LoVo (cell line): Measurements from ENCODE around the gene RANBP9.

Experiments
- DNase-seq: peaks from one replicate; pipeline ENCODE4 v3.0.0-alpha.2; 2016; ENCODE audit warnings: low spot score

The RANBP9 gene

DNA sequence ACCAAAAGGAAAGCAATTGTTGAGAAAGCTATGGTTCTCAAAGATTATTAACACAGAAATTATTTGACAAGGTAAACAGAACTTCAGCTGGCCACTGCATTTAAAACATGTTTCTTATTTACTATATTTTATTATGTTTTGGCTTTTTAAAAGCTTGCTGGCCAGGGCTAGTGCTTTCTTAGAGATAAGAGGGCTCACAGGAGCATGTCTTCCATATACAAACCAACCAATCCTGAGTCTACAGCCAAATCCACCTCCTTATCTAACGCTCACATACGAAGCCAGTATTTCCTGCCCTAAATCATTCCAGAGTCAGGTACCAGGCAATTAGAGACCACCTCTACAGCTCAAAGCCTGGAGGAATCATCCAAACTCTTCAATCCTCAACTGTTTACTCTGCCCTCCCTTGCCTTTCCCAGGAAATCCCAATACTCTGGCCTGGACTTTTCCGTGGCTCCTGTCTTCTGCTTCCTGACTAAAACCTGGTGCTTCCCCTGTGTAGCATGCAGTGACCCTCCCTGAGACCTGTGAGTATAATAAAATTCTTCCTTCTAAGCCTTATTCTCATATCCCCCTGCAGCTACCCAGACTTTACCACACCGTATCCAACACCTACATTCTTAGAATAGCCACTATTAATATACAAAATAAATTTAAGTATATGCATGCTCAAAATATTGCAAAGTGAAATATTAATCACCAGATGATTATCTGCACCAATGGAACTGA lies 33.2 kb downstream of the RANBP9 start:
- DNase-seq = no peak

DNA sequence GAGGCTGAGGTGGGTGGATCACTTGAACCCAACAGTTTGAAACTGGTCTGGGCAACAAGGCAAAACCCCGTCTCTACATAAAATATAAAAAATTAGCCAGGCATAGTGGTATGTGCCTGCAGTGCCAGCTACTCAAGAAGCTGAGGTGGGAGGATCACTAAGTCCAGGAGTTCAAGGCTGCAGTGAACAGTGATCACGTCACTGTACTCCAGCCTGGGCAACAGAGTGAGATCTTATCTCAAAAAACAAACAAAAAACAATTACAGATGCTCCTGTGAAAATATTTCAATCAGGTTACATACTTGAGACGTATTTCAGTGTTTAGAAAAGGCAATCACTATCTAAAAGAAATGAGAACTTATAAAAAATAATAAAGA lies 33.8 kb downstream of the RANBP9 start:
- DNase-seq = no peak

DNA sequence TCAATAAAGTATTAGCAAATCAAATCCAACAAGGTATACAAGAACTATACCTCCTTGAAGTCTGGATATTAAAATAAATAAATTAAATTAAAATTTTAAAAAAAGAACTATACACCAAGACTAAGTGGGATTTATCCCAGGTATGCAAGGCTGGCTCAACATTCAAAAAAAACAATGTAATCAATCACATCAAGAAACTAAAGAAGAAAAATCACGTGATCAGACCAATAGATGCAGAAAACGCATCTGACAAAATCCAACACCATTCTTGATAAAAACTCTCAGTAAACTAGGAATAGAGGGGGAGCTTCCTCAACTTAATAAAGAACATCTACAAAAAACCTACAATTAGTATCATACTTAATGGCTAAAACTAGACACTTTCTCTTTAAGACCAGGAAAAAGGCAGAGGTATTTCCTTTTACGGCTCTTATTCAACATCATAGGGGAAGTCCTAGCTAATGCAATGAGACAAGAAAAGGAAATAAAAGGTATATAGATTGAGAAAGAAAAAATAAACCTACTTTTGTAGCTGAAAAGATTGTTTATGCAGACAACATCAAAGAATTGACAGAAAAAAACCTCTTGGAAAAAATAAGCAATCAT lies 35.0 kb downstream of the RANBP9 start:
- DNase-seq = no peak

DNA sequence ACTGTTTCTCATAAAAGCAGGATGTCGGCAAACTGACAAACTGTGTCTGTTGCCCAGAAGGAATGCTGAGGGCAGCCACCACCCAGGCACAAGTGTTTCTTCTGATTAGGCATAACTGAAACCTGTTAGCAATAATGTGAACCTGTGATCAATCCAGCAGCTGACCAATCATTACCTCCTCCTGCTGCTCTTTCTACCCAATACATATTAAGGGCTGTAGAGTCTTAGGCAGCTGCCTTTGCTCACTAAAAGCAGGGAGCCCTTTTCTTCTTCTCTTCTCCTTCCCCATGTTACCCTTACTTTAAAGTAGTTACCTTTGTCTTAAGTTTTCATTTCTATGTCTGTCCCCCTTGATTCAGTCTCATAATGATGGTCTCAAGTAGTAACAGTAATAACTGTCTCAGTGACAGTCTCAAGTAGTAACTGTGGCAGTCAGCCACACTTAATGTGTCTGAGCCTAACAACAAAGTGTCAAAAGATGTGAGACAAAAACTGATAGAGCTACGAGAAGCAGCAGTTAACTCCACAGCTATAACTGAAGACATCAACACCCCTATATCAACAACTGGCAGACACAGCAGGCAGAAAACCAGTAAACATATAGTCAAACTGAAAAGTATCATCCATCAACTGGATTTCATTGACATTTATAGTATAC lies 37.0 kb downstream of the RANBP9 start:
- DNase-seq = no peak

DNA sequence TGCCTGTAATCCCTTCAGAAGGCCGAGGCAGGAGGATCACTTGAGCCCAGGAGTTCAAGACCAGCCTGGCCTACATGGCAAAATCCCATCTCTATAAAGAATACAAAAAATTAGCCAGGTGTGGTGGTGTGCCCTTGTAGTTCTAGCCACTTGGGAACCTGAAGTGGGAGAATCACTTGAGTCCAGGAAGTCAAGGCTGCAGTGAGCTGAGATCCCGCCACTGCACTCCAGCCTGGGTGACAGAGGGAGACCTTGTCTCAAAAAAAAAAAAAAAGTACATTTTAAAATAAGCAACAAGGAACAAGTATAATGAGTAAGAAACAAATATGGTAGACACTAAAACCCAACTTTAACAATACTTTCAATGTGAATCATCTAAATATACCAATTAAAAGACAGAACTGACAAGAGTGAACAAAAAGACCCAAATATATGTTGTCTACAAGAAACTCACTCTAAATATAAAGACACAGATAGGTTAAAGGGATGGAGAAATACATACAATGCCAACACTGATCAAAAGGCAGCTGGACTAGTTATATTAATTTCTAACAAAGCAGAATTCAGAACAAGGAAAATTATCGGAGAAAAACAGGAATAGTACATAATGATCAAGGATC lies 37.7 kb downstream of the RANBP9 start:
- DNase-seq = no peak

DNA sequence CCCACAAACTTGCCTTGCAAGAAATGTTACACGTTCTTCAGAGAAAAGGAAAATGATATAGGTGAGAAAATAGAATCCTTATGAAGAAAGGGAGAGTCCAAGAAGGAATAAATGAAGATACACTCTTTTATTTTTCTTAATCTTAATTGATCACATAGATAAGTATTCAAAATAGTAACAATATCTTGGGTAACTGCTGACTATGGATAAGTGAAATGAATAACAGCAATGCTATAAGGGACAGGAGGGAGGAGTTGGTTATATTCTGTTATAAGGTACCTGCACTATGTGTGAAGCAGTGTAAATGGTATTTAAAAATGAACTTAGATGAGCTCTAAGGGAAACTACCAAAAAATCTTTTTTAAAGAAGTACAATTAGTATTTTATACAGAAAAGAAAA lies 38.3 kb downstream of the RANBP9 start:
- no peak for DNase-seq

DNA sequence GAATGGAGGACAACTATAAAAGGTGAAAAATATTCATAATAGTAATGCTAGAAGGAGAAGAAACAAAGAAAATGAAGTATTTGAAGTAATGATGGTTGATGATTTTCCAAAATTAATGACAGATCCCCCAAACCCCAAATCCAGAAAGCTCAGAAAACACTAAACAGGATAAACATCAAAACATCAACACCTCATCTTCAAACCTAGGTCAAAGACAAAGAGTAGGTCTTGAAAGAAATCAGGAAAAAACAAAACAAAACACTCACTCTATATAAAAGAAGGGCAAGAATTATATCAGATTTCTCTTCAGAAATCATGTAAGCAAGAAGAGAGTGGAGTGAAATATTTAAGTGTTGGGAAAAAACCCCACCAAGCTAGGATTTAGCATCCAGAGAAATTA lies 38.7 kb downstream of the RANBP9 start:
- no peak for DNase-seq

DNA sequence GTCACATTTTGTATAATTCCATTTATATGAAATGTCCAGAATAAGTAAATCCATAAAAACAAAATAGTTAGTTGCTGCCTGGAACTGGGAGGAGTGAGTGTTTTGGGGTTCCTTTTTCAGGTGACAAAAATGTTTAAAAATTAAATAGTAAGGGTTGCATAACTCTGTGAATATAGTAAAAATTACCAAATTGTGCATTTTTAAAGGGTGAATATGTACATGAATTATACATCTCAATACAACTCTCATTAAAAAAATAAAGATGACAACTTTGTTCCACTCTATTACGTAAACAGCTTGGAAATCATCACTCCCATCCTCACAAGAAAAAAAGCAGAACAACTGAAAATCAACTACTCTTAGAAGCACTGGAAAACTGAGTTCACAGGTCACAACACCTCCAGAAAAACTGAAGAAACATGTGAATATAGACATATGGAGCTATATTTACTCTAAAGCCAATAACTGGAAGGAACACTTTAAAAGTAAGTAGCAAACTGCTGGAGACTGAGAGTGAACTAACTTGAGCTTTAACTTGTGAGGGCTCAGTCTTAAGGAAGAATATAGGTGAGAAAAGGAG lies 40.0 kb downstream of the RANBP9 start:
- no peak for DNase-seq

DNA sequence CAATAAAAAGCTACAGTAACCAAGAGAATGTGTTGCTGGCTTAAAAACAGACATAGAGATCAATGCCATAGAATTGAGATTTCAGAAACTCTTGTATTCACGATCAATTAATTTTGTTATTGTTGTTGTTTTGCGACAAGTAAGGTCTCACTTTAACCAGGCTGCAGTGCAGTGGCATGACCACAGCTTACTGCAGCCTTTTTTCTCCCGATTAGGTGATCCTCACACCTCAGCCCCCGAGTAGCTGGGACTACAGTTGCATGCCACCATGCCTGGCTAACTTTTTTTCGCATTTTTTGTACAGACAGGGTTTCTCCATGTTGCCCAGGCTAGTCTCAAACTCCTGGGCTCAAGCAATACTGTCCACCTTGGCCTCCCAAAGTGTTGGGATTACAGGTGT lies 42.2 kb downstream of the RANBP9 start:
- no peak for DNase-seq

DNA sequence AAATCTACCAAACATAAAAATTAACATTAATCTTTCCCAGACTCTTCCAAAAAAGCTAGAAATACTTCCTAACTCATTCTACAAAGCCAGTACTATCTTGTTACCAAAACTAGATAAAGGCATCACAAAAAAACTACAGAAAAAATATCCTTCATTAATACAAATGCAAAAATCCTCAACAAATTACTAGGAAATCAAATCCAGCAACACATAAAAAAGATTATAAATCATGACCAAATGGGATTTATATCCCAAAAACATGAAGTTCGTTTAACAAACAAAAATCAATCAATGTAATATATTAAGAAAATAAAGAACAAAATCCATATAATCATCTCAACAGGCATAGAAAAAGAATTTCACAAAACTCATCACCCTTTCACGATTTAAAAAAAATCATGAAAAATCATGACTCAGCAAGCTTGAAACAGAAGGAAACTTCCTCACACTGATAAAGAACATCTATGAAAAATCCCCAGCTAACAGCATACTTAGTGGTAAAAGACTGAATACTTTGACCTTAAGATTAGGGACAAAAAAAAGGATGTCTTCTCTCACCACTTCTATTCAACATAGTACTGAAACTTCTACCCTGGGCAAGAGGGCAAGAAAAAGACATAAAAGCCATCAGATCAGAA lies 43.2 kb downstream of the RANBP9 start:
- peak; percentile 8 for DNase-seq

DNA sequence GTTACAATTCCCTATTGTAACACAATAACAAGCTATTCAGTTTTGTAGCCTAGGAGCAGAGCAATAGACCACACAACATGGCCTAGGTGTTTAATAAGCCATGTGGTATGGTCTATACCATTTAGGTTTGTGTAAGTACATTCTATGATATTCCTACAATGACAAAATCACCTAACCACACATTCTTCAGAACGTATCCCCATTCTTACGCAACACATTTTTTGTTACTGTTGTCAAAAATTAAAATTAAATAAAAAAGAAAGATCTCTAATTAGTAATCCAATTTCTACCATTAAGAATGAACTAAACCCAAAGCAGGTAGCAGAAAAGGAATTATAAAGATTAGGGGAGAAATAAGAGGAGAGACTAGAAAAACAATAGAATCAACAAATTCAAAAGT lies 44.0 kb downstream of the RANBP9 start:
- DNase-seq = no peak

DNA sequence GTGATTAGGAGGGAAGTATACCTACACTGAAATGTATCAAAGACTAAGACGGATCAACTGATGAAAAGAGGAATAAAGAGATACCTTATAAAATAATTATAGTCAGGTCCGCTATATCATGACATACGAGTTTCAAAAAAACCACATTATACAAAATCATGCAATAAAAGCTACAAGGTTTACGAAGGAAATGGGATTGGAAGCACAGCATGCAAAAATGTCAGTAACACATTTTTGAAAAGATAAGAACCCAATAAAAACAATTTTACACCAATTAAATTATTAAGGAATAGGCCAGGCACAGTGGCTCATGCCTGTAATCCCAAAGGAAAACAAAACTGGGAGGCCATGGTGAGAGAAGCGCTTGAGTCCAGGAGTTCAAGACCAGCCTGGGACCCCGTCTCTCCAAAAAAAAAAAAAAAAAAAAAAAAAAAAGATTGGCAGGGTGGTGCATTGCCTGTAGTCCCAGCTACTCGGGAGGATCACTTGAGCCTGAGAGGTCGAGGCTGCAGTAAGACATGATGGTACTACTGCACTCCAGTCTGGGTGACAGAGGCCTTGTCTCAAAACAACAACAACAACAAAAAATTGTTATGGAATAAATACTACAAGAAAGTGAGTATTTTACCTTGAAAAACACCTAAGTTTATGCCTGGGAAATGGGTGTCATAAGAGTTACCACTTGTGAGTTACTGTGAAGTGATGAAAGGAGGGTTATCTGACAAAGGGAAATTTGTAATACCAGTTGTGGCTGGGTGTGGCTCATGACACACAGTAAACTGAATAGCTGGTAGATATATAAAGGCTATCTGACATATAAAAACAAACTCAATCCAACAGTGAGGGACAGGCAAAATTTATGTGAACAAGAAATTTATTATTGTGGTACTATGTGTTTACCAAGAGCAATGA lies 45.2 kb downstream of the RANBP9 start:
- peak; percentile 38 for DNase-seq

DNA sequence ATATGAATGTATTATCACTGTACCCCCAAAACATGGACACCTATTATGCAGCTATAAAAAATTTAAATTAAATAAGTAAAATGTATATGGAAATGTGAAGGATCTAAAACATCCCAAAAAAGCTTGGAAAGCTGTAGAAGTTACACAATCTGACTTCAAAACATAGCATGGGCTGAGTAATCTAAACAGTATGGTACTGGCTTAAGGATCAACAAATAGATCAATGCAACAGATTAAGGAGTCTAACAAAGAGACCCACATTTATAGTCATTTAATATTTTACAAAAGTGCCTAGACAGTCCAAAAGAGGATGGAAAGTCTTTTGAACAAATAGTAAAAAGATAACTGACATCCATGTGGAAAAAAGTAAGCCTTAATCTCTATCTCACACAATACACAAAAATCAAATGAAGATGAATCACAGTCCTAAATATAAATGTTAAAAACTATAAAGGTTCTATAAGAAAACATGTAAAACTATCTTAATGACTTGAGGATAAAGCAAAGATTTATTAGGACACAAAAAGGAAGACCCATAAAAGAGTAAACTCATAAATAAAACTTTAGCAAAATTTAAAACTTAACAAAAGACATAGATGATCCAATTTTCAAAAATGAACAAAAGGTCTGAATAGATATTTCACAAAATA lies 46.8 kb downstream of the RANBP9 start:
- DNase-seq = no peak

DNA sequence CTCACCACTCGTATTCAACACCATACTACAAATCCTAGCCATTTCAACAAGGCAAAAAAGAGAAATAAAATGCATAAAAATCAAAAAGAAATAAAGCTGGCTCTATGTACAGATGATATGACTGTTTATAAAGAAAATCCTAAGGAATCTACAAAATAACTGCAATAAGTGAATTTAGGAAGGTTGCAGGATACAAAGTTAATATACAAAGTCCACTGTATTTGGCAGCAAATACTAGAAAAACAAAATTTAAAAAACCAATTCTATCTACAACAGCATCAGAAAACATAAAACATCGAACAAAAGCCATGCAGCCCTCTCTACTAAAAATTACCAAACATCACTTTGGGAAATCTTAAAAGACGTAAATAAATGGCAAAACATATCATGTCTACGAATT lies 47.6 kb downstream of the RANBP9 start:
- no peak for DNase-seq

DNA sequence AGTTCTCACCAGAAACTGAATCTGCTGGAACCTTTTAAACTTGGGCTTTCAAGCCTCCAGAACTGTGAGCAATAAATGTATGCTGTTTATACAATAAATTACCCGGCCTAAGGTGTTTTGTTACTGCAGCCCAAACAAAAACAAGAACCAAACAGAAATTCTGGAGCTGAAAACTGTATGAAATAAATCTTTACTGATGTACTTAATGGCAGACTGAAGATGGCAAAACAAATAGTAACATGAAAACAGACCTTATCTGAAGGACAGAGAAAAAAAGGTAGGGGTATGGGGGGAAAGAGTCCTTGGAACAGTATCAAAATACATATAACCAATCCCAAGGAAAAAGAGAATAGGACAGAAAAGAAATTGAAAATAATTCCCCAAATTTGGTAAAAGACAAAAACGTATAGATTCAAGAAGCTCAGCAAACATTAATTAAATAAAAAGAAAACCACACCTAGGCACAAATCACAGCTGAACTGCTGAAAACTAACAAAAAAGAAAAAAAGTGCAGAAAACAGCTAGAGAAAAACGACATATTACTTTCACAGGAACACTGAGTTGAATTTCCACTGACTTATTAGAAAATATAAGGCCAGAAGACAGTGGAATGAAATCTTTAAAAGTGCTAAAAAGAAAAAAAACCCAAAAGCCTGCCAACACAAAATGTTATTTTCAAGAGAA lies 48.8 kb downstream of the RANBP9 start:
- no peak for DNase-seq

DNA sequence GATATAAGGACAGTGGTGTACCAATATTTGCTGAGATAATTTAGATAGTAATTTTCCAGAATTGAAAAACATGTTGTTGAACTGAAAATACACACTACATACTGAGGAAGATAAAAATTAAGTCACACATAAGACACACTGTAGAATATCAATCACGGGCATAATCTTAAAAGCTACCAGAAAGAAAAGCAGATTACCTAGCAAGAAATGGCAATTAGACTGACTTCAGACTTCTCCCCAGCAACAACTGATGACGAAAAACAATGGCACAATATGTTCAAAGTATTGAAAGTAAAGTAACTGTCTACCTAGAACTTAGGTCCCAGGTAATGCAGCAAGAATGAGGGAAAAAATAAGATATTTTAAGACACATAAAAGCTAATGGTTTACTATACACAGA lies 50.0 kb downstream of the RANBP9 start:
- DNase-seq = no peak

DNA sequence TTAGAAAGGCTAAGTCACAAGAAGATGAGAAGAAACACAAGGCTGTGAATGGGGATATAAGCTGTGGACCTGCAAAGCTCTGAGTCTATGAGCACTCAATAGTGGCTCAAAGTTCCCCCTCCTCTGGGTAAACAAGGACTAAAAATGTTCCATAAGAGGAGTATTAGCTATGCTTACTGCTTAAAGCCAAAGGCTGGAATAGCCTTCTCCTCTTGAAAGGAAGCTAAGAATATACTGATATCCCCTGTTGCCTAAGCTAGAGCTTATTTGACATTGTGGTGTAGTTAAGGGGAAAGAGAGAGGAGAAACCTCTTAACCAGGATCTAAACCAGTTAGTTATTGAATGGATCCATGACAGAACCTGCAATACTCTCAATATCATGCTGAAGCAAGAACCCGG lies 50.7 kb downstream of the RANBP9 start:
- no peak for DNase-seq

DNA sequence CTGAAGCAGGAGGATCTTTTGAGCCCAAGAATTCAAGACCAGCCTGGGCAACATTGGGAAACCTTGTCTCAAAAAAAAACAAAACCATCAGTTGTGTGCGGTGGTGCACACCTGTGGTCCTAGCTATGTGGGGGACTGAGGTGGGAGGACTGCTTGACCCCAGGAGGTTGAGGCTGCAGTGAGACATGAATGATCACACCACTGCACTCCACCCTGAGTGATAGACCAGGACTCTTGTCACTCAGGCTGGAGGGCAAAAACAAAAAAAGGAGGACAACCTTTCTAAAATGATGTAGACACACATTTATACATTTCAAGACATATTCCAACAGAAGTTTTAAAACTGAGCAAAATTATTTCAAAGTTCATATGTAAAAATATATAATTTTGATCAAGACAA lies 51.4 kb downstream of the RANBP9 start:
- DNase-seq = no peak

DNA sequence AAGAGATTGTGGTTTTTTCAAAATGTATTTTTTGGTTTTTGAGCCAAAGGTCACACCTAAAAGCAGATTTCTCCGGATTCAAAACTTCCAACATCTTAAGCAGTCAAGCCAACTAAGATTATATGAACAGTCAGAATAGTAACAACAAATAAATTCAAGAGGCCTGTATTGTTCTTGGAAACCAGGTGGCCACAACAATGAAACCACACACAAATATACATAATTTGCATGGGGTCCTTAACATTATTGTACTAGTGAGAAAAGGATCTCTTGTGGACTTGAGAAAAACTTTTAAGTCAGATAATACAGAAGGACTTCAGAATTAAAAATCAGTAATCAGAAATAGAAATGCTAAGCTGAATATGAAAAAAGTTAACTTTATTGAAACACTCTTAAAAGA lies 55.9 kb downstream of the RANBP9 start:
- DNase-seq = no peak

DNA sequence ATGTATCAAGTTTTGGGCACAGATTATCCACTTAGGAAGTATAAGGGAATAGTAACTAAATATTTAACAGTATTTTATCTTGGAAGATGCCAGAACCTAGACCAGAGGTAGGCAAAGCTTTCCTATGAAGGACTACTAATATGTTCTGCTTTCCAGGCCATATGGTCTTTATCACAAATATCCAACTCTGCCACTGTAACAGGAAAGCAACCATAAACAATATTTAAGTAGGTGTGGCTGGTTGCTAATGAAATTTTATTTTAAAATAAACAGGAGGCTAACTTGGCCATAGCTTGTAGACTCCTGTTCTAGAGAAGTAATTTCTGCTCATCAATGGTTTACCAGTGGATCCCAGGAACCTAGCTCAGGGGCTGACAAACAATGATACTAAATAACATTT lies 57.1 kb downstream of the RANBP9 start:
- DNase-seq = no peak
